Embryonic facial prominence (tissue), 1 donor: ENCODE data around the gene TIPARP.
"Not testable (repeated sequence)": the region's sequence is repeated elsewhere in the genome, so short reads cannot be mapped to it uniquely, and the experiment has no call there.

Source experiments
- DNase-seq: peaks from one replicate; pipeline ENCODE4 v3.0.0-alpha.2; 2016; ENCODE audit errors: extremely low spot score

The TIPARP gene

GRCh38 chr3:156711944-156712343, 37.6 kb downstream of the TIPARP start:
- not testable (repeated sequence) for DNase-seq

- DNase-seq: no peak
These were observed 41.9 kb downstream of the TIPARP start for GRCh38 chr3:156716105-156716862.

GRCh38 chr3:156718622-156719306, 44.4 kb downstream of the TIPARP start:
- DNase-seq: no peak

GRCh38 chr3:156720826-156721225, 46.4 kb downstream of the TIPARP start:
- DNase-seq: no peak

- DNase-seq: no peak
These were observed 47.6 kb downstream of the TIPARP start for GRCh38 chr3:156721687-156722618.

GRCh38 chr3:156723182-156723619, 48.8 kb downstream of the TIPARP start:
- no peak for DNase-seq

- no peak for DNase-seq
These were observed 51.3 kb downstream of the TIPARP start for GRCh38 chr3:156725682-156726081.

GRCh38 chr3:156726456-156726855, 52.1 kb downstream of the TIPARP start:
- no peak for DNase-seq

- DNase-seq: no peak
These were observed 53.3 kb downstream of the TIPARP start for GRCh38 chr3:156727519-156728205.

GRCh38 chr3:156728267-156728985, 54.0 kb downstream of the TIPARP start:
- DNase-seq: no peak

- no peak for DNase-seq
These were observed 55.2 kb downstream of the TIPARP start for GRCh38 chr3:156729460-156730179.

- no peak for DNase-seq
These were observed 57.4 kb downstream of the TIPARP start for GRCh38 chr3:156731813-156732212.

GRCh38 chr3:156732261-156732660, 57.9 kb downstream of the TIPARP start:
- no peak for DNase-seq

- no peak for DNase-seq
These were observed 58.5 kb downstream of the TIPARP start for GRCh38 chr3:156732715-156733421.

- not testable (repeated sequence) for DNase-seq
These were observed 60.3 kb downstream of the TIPARP start for GRCh38 chr3:156734661-156735060.

GRCh38 chr3:156735471-156735870, 61.1 kb downstream of the TIPARP start:
- DNase-seq: no peak

GRCh38 chr3:156737049-156737448, 62.7 kb downstream of the TIPARP start:
- not testable (repeated sequence) for DNase-seq

GRCh38 chr3:156738251-156738650, 63.9 kb downstream of the TIPARP start:
- no peak for DNase-seq

GRCh38 chr3:156739976-156740375, 65.6 kb downstream of the TIPARP start:
- no peak for DNase-seq
